T47D (cell line): Measurements from ENCODE around the gene MKX.

Experiments
- DNase-seq, 2 experiments: peaks; one replicate each; pipeline versions ENCODE4 v3.0.0 to v3.0.0-alpha.2; 2011 to 2012; ENCODE audit warnings: low read depth in 1 of 2, low spot score in 1 of 2
- JUND ChIP-seq: IDR thresholded peaks from 2 replicates; pipeline ENCODE4 v1.6.1; 2012; ENCODE audit warnings: low read depth
- in situ Hi-C: cut with HindIII; loops from 2 replicates; pipeline ENCODE4 v1.10.0; 2016; ENCODE audit warnings: low sequenced_read_pairs, low pct_unique_long_range_greater_than_20kb

Gene MKX

DNA sequence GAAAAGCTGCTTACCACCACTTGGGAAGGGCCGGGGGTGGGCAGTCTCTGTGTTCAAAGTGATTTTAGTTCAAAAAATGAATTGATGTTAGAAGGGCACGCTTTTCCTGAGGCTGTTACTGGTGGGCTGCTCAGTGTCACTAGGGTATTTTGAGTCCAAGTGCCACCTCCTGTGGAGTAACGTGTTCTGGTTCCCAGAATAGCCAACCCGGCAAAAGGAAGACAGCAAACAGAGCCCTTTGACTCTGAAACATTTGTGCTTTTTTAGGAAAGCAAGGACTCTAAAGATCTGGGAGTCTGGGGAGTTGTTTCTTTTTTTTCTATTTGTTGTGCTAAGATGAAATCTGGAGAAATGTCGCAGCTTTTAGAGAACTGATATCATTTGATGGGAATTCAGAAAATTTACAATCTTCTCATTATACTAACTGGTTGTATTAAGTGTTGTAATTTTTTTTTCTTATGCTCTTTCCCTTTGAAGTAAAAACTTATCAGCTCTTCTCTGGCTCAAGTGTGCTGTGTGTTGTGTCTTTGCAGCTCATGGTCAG lies 66.2 kb downstream of the MKX start:
- in situ Hi-C loops: no loop called here
- TF ChIP-seq JUND: no peak
- no peak for DNase-seq

DNA sequence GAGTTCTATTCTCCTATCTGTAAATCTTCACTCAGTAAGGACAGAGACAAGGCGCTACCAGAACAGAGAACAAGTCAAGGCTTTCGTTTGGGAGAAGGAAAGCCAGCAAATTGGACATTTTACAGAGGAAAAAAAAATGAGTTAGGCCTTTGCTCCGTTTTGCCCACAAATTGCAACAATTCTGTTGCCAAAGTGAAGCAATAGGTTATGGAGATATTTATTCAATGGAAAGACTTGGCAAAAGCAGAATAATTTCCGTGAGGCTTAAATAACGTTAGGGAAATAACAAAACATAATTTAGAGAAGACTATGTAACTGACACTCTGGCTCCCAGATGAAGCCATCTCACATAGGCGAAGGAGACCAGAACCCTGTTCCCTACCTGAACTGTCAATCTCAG lies 67.5 kb downstream of the MKX start:
- DNase-seq: no peak
- TF ChIP-seq JUND: no peak
- in situ Hi-C loops: no loop called here

DNA sequence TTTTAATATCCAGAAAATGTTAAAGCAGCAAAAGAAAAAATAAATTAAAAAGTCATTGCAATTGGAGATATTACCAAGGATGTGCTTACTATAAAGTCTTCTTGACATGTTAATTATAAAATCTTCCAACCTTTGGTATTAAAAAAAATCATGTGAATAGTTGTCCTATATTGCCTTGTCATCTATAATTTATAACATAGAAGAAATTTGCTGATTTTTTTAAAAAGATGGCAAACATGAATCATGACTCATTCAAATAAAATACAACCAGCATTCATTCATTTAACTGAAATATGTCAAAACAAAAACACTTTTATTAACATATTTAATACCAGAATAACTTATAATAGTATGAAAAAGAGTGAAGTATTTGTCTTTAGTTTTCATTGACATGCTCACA lies 72.6 kb downstream of the MKX start:
- DNase-seq: no peak
- no peak for TF ChIP-seq JUND
- in situ Hi-C loops: no loop called here

DNA sequence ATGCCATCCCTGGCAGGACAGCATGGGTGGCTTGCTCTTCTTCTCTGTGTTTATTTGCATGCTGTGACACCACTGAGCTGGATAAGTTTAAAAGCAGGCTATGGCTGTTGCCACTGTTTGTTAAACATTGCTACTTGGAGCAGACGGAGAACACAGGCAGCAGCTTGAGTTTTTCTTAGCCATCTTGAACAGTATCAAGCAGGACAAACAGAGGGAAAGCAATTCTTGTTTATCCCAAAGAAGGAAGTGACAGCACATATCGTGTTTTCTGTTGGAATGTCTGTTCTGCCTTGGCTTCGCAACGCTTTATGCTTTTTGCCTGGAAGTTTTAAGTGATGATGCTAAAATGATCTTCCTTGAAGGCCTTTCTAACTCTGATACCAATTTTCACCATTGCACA lies 73.8 kb downstream of the MKX start:
- TF ChIP-seq JUND: no peak
- in situ Hi-C loops: no loop called here
- DNase-seq: no peak

DNA sequence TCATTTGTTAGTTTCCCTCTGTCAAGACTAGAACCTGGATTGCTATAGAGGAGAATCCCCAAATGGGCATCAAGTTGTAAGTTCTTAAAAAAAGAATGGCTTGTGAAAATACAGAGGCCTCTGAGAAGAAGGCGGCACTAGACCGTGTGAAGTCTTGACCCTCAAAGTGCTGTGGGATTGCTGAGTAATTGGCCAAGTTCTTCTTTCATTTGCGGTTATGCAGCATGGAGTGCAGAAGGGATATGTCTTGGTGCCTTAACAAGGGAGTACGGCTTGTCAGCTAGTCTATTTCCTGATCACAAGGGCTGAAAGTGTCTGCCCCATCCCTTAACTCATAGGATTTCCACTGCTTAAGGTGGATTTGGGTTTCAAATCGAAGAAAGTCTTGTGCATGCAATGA lies 81.2 kb downstream of the MKX start:
- DNase-seq: no peak
- in situ Hi-C loops: no loop called here

DNA sequence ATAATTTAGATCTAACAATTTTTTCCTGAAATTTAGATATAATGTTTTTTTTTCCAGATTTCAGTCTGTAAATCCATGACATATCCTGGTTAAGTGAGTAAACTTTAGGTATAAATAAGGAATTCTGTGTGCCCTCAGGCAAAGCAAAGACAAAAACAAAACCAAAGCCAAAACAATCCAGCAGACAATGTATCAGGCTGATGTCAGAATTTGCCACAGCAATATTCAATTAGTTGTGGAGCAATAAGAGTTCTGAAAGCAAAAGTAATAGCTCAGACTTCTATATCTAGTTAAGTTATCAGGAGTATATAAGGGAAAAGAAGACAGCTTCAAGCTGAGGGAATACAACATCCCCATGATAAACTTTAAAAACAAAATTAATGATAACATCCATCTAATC lies 82.0 kb downstream of the MKX start:
- in situ Hi-C loops: no loop called here
- no peak for TF ChIP-seq JUND

More for the DNA sequence above, 81.2 kb downstream of the MKX start:
- TF ChIP-seq JUND: no peak

DNA sequence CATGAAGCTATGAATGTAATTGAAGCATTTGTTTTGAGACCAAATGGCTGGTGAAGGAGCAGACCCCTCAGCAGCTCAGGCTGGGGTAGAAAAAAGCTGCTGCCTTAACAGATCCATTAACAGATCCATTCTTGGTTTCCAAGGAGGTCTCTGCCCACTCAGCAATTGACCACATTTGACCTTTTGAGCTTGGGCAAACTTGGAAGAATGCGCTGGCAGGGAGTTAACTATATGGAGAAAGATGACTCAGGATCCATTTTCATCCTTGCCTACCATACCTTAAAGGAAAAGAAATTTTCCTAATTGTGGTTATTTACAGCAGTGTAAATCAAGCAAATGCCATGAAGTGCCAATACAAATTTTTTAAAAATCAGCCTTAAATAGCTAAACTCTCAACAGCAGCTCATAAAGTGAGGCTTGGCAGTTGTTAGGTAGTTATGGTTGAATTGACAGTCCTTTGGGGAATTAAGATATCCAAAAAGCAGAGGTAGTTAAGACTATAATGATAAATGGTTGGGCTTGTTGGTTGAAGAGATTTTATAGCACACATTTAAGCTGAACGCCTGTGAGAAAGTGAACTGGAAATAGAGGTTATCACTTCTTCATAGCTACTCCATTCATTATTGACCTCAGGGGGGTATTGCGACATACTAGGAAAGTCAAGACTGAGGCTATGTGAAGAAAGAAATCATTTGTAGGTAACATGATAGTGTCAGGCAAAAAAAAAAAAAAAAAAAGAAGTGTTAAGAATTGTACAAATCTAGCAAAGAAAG lies 83.9 kb downstream of the MKX start:
- in situ Hi-C loops: no loop called here
- no peak for DNase-seq
- no peak for TF ChIP-seq JUND

More for the DNA sequence above, 82.0 kb downstream of the MKX start:
- no peak for DNase-seq

DNA sequence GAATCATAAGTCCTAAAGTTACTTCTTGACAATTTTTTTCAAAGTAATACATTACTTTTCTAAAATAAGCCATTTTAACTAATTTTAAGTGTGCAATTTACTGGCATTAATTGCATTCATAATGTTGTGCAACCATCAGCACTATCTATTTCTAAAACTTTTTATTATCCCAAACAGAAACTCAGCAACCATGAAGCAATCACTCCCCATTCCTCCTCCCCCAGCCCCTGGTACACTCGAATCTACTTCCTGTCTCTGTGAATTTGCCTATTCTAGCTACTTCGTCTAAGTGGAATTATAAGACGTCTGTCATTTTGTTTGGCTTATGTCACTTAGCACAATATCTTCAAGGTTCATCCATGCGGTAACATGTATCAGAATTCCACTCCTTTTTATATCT lies 84.9 kb downstream of the MKX start:
- DNase-seq: no peak
- in situ Hi-C loops: no loop called here

DNA sequence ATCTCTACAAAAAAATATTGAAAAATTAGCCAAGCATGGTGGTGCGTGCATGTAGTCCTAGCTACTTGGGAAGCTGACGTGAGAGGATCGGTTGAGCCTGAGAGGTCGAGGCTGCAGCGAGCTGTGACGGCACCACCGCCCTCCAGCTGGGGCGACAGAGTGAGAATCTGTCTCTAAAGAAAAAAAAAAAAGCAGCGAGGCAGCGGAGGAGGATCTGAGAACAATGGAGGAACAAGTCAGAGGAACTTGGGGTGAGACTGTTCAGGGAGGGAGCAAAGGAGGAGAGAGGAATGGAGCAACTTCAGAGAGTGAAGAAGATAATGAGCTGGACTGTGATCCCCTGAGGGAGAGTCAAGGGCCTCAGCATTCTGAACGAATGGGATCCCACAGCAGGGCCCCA lies 85.4 kb downstream of the MKX start:
- no peak for TF ChIP-seq JUND
- in situ Hi-C loops: no loop called here
- DNase-seq: no peak

More for the DNA sequence above, 84.9 kb downstream of the MKX start:
- TF ChIP-seq JUND: no peak

DNA sequence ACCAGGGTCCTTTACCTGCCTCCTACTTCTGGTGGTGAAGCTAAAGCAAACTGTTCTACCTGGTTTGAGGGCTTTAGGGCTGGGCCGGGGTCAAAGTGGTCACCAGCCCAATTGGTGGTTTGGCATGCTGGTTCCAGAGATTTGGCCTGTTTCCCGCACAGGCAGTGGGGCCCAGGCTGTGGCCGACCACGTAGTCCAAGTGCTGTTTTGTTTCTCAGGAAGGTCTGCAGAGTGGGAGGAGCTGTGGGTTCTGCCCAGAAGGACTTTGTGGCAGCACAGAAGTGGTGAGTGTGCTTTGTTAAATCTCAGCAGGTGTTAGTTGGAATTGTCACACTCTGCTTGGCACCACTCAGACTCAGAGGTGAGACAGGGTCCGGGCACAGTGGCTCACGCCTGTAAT lies 85.8 kb downstream of the MKX start:
- in situ Hi-C loops: no loop called here
- no peak for TF ChIP-seq JUND
- DNase-seq: no peak

DNA sequence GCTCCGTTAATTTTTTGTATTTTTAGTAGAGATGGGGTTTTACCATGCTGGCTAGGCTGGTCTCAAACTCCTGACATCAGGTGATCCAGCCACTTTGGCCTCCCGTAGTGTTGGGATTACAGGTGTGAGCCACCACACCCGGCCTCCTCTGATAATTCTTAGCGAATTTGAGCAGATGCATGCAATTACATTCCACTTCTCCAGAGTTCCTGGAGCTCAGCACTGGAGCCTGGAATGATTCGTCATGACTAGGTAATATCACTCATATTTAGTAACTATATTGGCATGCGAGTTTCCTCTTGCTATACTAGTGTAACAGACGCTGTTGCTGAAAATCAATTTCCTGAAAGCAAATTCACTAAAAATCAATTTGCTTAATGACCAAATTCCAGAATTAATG lies 86.8 kb downstream of the MKX start:
- TF ChIP-seq JUND: no peak
- no peak for DNase-seq
- in situ Hi-C loops: no loop called here

DNA sequence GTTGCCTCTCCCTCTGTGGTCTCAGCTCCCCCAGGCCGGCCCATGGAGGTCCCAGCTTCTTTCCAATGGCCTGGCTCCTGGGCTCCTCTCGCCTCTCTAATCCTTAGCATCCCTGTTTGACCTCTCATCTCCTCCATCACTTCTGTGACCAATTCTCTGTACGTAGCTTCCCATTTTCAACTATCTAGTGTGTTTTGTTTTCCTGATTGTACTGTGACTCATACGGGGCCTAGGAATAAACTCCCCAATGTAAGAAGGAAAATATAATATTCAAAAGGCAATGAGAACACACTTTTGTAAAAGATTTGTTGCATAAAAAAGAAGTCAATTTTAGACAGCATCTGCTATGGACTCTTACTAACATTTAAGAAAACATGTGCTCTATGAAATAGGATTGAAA lies 90.3 kb downstream of the MKX start:
- no peak for TF ChIP-seq JUND
- DNase-seq: no peak
- in situ Hi-C loops: no loop called here

DNA sequence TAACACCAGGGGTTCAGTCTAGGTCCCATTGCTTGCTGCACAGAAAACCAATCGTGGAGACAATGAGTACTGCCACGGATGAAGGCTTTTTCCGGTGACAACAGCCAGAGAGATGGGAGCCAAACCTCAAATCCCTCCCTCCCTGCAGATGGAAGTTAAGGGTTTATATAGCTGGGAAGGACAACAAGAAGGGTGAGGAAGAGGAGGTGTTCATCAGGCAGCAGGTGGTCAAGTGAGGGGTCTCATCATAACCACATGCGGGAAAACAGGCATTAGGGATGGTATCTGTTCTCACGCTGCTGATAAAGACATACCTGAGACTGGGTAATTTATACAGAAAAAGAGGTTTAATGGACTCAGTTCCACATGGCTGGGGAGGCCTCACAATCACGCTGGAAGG lies 91.3 kb downstream of the MKX start:
- no peak for TF ChIP-seq JUND
- in situ Hi-C loops: no loop called here
- DNase-seq: no peak
